RPMI7951 (cell line): ENCODE results near the gene F8A1. TPM values are rescaled to one million over a fixed set of nuclear protein-coding genes. Genes with fewer than 3 reads are reported as not detected.
A peak's percentile ranks its signal among the peaks of the same experiment; 100 is the strongest.
"Not testable (repeated sequence)": the region's sequence is repeated elsewhere in the genome, so short reads cannot be mapped to it uniquely, and the experiment has no call there.

Source experiments
- DNase-seq: peaks from one replicate; pipeline ENCODE4 v3.0.0-alpha.2; 2012; ENCODE audit warnings: low read depth
- total RNA-seq: library from RNA; depleted of rRNA; stranded (reverse); fragments of >200 nt; shearing (Covaris generic); gene quantifications from 2 replicates; pipeline ENCODE4 v1.2.3, GENCODE V29; 2014; rRNA removed

F8A1 gene
- 8.9 and 9.5 TPM in 2 replicates for total RNA-seq

- not testable (repeated sequence) for DNase-seq
Observed at GRCh38 chrX:154886069-154886788, at the start of gene F8A1. Gene F8A1 (plus strand): TSS chrX:154886355. CDS start chrX:154886375, 20 bp downstream.

- DNase-seq: peak; percentile 19
Observed at GRCh38 chrX:154840856-154841255, 45.3 kb upstream of the F8A1 start.

- no peak for DNase-seq
Observed at GRCh38 chrX:154850957-154851611, 35.1 kb upstream of the F8A1 start.

DNA sequence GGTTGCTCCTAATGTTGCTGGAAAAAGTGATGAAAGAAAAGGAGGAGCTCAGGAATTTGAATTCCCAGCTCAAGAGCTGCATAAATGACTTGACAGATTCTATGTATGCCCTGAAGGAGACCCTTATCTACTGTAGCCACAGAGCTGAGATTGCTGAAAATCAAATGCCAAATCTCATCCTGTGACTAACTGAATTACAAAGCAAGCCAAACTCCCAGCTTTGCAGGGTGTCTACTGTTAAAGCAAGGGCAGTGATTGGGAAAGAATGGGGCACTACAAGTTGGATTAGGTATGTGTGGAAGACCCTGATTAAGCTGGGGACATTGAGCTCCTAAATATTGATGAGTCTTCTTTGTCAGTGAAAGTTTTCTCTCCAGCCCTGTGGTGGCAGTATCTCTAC is 30.9 kb upstream of the F8A1 start:
- no peak for DNase-seq

GRCh38 chrX:154868522-154868921 is 17.6 kb upstream of the F8A1 start:
- not testable (repeated sequence) for DNase-seq

- no peak for DNase-seq
Observed at GRCh38 chrX:154873329-154873728, 12.8 kb upstream of the F8A1 start.

DNA sequence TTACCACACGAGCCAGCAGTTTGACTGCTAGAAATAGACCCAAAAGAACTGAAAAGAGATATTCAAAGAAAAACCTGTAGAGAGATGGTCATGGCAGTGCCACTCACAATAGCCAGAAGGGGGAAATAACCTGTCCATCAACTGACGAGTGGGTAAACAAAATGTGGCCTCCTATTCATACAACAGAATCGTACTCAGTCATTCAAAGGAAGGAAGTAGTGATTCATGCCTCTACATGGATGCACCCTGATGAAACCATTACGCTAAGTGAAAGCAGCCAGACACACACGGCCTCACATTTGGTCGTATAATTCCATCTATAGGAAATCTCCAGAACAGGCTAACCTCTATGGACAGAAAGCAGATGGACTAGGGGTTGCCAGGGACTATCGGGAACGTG is 2.1 kb upstream of the F8A1 start:
- not testable (repeated sequence) for DNase-seq

DNA sequence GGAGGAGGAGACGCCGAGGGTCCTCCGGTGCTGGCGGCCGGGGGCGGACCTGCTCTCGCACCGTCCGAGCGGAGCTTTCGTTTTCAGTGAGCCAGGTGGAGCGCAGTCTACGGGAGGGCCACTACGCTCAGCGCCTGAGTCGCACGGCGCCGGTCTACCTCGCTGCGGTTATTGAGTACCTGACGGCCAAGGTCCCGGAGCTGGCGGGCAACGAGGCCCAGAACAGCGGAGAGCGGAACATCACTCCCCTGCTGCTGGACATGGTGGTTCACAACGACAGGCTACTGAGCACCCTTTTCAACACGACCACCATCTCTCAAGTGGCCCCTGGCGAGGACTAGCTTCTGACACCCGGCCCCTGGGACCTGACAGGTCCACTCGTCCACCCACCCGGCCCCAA is 1.1 kb upstream of the F8A1 start:
- not testable (repeated sequence) for DNase-seq

DNA sequence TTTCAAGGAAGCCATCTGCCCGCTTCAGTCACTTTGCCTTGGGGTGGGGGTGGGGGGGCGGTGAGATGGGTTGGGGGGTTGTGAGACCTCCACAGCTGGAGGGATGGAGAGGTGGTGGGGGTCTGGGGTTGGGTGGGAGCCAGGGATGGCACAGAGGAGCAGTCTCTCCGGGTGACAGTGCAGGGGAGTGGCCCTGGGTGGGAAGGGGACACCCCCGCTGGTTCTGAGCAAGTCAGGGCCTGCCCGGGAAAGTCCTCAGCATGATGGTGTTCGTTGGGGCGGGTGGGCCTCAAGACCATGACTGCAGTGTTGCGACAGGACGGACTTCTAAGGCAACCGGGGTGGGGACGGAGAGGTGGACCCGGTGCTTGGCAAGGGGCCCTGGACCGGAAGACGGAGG is 606 bp upstream of the F8A1 start:
- not testable (repeated sequence) for DNase-seq

GRCh38 chrX:154886789-154887221 is 650 bp downstream of the F8A1 start:
- not testable (repeated sequence) for DNase-seq

DNA sequence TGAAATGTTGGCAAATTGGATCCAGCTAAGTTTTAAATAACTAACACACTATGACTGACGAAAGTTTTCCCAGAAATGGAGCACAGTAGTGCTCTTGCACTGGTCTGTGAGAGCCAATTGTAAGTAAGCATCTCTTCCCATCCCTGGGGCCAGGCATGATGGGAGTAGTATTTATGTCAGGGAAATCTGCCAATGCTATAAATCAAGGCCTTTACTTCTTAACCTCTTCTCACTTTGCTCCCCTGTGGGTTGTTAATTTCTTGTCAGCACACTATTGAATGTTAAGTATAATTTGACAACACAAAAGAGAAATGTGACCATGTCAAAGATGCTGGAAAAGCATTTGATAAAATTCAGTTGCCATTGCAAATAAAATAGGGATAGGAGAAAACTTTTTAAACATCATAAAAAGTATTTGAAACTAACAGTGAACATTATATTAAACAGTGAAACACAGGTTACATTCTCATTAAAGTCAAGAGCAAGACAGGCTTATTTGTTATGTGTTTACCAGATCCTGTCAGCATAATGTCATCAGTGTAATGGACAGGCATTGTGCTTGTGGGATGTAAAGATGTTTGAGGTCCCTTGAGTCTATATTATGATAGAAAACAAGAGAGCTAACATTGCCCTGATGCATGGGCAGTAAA is 5.0 kb downstream of the F8A1 start:
- DNase-seq: no peak

DNA sequence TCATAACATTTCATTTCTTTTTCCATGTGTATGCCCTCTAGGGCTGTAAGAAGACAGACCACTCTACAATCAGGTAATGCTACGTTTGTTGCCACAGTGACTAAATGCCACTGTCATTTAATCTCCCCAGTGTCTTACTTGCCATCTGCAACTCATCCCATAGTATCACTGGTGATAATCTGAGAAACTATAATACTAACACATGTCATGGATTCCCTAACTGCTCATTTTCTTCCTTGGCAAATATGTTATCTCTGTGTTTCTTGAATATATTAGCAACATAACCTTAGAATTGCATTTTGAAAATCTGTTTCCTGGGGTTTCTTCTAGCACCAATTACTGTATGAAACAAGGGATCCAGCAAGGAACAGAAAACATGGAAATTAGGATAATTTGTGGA is 6.1 kb downstream of the F8A1 start:
- no peak for DNase-seq

DNA sequence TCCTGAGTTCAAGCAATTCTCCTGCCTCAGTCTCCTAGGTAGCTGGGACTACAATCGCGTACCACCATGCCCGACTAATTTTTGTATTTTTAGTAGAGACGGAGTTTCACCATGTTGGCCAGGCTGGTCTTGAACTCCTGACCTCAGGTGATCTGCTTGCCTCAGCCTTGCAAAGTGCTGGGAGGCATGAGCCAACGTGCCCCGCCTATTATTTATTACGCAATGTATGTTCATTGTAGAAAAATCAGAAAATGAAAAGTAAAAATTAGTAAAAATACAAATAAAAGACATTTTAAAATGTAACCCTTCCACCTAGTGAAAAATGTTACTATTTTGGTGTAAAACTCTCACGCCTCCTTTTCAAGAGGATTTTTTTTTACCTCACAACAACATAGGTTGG is 14.2 kb downstream of the F8A1 start:
- no peak for DNase-seq

DNA sequence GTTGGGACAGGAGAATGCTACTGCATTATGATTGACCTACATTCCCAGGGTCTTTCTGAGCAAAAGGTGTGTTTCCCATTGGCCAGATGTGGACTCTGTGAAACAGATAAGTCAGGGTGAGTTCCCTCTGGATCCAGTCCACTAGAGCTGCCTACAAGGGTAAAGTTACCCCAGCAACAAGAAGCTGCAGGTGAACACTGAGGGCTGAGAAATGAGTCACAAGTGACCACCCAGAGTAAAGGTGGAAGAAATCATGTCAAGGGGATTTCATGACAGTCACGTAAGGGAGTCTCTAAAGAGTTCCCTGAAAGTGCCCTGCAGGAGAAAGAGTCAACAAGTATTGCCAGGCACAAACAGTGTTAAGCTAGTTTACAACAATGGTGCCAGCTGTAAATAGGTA is 16.3 kb downstream of the F8A1 start:
- no peak for DNase-seq

GRCh38 chrX:154908821-154909220 is 22.7 kb downstream of the F8A1 start:
- no peak for DNase-seq

GRCh38 chrX:154910048-154910447 is 23.9 kb downstream of the F8A1 start:
- DNase-seq: not testable (repeated sequence)

DNA sequence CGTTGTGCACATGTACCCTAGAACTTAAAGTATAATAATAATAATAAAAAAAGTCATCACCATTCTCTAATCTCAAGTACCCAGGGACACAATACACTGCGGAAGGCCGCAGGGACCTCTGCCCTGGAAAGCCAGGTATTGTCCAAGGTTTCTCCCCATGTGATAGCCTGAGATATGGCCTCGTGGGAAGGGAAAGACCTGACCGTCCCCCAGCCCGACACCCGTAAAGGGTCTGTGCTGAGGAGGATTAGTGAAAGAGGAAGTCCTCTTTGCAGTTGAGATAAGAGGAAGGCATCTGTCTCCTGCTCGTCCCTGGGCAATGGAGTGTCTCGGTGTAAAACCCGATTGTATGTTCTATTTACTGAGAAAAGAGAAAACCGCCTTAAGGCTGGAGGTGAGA is 24.4 kb downstream of the F8A1 start:
- not testable (repeated sequence) for DNase-seq

DNA sequence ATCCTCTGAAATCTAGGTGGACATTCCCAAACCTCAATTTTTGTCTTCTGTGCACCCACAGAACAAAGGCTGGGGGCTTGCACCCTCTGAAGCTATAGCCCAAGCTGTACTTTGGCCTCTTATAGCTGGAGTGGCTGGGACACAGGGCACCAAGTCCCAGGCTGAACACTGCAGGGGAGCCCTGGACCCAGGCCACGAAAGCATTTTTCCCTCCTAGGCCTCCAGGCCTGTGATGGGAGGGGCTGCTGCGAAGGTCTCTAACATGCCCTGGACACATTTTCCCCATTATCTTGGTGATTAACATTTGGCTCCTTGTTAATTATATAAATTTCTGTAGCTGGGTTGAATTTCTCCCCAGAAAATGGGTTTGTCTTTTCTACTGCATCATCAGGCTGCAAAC is 27.9 kb downstream of the F8A1 start:
- DNase-seq: no peak

DNA sequence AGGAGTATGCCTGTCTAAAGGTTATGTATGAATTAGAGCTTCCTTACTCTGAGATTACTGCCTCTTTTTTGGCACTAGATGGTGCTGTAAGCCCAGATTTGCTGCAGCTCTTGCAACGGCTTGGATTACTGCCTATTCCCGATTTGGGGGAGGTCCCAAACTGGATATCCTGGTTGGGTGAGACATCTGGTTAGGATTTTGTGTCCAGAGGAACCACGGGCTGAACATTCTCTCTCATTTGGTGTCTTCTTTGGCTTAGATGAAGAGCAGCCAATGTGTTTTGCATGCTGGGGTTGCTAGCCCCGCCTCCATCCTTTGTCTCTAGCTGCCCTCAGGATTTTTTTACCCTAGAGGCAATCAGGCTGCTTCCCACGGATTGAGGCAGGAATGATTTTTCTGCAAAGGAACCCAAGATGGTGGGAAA is 31.9 kb downstream of the F8A1 start:
- DNase-seq: peak; percentile 76

DNA sequence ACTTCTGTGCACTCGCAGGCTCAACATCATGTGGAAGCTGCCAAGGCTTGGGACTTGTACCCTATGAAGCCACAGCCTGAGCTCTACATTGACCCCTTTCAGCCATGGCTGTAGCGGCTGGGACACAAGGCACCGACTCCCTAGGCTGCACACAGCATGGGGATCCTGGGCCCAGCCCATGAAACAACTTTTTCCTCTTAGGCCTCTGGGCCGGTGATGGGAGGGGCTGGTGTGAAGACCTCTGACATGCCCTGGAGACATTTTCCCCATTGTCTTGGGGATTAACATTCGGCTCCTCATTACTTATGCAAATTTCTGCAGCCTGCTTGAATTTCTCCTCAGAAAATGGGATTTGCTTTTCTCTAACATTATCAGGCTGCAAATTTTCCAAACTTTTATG is 38.6 kb downstream of the F8A1 start:
- not testable (repeated sequence) for DNase-seq
